HL-60 (cell line): ENCODE results near the gene SUFU.

ENCODE experiments used
- DNase-seq, 2 experiments: peaks; one replicate each; pipeline ENCODE4 v3.0.0-alpha.2; 2010 to 2020; ENCODE audit warnings: low read depth in 1 of 2, low spot score in 1 of 2
- H3K27ac ChIP-seq: fragments of 250-450 bp; sonication (Bioruptor Pico); replicated peaks from 2 replicates; pipeline ENCODE4 v1.5.1; 2020; ENCODE audit warnings: mild to moderate bottlenecking, moderate library complexity
- H3K27me3 ChIP-seq: fragments of 250-450 bp; sonication (Bioruptor Pico); 2 replicates; pipeline ENCODE4 v1.5.1; 2021; ENCODE audit warnings: mild to moderate bottlenecking, moderate library complexity; ENCODE audit not compliant: insufficient read depth, poor library complexity, severe bottlenecking
- H3K4me3 ChIP-seq: replicated peaks from 2 replicates; pipeline ENCODE4 v1.5.1; 2011; ENCODE audit warnings: mild to moderate bottlenecking, control low read depth, low read length; ENCODE audit not compliant: insufficient read depth
- GABPA ChIP-seq: IDR thresholded peaks from 2 replicates; pipeline ENCODE4 v1.6.1; 2012; ENCODE audit warnings: low read depth
- POLR2AphosphoS5 ChIP-seq: IDR thresholded peaks from 2 replicates; pipeline ENCODE4 v1.6.1; 2012; ENCODE audit warnings: low read depth
- SPI1 ChIP-seq: IDR thresholded peaks from 2 replicates; pipeline ENCODE4 v1.6.1; 2012; ENCODE audit warnings: low read depth, mild to moderate bottlenecking, borderline replicate concordance
- TF ChIP-seq, protein P1 (sequence below): IDR thresholded peaks from one replicate; pipeline ENCODE4 v1.5.1; 2011; ENCODE audit warnings: low read length, control low read depth, inconsistent platforms; ENCODE audit not compliant: insufficient read depth
- TF ChIP-seq, protein P2 (sequence below): IDR thresholded peaks from 2 replicates; pipeline ENCODE4 v1.6.1; 2012; ENCODE audit warnings: low read depth; ENCODE audit not compliant: insufficient replicate concordance

SUFU gene

DNA sequence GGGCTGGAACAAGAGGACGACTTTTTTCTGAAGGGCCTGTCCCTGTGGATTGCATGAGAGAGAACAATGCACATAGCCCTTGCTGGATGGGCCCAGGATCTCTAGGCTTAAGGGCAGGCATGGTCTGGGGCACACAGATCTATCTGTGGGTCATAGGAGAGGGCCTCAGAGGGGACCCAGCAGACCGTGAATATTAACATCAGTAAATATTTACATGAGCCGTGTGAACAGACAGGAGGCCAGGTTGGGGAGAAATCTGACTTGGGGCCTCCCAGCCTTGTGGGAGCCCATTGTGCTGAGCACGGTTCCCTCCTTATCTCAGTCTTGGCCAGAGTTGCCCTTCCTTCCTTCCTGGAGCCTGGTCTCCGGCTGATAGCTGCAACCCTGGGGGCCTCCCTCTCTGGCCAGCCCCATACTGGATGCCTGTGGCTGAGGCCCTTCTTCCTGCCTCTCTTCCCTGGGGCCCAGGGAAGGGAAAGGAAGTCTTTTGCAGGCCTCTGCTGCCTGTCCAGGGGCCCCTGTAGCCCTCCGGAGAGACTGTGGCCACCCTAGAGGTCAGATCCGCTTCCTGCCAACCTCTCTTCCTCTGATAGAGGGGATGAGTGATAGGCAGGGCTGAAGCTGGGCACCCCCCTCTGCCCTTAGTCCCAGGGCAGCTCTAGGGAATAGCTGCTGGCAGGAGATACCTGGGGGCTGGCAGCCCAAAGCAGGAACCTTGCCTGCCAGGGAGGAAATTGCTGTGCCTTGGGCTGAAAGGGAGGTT lies 96.0 kb downstream of the SUFU start:
- DNase-seq = peak; percentile 49 to 61
- peak overlapping the region; percentile 63 for H3K27ac ChIP-seq

DNA sequence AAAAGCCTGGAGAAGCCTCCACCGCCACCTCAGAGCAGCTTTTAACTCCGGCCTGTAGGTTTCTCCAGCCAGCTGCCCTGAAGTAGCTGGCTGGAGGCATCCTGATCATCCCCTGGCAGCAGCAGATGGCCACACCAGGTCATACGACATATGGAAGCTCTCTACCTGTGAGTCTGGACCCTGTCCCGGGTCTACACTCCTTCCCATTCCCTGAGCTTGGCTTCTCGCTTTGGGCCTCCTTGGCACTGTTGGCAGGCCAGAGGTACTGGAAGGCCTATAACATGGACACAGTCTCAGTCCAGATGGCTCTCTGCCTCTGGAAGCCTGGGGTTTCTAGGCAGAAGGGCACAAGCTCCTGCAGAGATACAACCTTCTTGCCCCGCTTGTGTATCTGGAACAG lies 97.0 kb downstream of the SUFU start:
- peak overlapping the region; percentile 63 for H3K27ac ChIP-seq
- no peaks in the 10 kb centered on the region for H3K27me3 ChIP-seq
- TF ChIP-seq, protein P1, sequence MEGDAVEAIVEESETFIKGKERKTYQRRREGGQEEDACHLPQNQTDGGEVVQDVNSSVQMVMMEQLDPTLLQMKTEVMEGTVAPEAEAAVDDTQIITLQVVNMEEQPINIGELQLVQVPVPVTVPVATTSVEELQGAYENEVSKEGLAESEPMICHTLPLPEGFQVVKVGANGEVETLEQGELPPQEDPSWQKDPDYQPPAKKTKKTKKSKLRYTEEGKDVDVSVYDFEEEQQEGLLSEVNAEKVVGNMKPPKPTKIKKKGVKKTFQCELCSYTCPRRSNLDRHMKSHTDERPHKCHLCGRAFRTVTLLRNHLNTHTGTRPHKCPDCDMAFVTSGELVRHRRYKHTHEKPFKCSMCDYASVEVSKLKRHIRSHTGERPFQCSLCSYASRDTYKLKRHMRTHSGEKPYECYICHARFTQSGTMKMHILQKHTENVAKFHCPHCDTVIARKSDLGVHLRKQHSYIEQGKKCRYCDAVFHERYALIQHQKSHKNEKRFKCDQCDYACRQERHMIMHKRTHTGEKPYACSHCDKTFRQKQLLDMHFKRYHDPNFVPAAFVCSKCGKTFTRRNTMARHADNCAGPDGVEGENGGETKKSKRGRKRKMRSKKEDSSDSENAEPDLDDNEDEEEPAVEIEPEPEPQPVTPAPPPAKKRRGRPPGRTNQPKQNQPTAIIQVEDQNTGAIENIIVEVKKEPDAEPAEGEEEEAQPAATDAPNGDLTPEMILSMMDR = no peak
- TF ChIP-seq, protein P2, sequence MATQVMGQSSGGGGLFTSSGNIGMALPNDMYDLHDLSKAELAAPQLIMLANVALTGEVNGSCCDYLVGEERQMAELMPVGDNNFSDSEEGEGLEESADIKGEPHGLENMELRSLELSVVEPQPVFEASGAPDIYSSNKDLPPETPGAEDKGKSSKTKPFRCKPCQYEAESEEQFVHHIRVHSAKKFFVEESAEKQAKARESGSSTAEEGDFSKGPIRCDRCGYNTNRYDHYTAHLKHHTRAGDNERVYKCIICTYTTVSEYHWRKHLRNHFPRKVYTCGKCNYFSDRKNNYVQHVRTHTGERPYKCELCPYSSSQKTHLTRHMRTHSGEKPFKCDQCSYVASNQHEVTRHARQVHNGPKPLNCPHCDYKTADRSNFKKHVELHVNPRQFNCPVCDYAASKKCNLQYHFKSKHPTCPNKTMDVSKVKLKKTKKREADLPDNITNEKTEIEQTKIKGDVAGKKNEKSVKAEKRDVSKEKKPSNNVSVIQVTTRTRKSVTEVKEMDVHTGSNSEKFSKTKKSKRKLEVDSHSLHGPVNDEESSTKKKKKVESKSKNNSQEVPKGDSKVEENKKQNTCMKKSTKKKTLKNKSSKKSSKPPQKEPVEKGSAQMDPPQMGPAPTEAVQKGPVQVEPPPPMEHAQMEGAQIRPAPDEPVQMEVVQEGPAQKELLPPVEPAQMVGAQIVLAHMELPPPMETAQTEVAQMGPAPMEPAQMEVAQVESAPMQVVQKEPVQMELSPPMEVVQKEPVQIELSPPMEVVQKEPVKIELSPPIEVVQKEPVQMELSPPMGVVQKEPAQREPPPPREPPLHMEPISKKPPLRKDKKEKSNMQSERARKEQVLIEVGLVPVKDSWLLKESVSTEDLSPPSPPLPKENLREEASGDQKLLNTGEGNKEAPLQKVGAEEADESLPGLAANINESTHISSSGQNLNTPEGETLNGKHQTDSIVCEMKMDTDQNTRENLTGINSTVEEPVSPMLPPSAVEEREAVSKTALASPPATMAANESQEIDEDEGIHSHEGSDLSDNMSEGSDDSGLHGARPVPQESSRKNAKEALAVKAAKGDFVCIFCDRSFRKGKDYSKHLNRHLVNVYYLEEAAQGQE = no peak
- TF ChIP-seq GABPA = no peak
- TF ChIP-seq SPI1 = no peak
- no peak for TF ChIP-seq POLR2AphosphoS5
- no peak overlapping the region for H3K4me3 ChIP-seq
- DNase-seq = no peak

More for the DNA sequence above, 96.0 kb downstream of the SUFU start:
- Histone ChIP-seq H3K4me3 (no peak overlapping the region), H3K27me3 (no peaks in the 10 kb centered on the region)
- TF ChIP-seq POLR2AphosphoS5 (no peak), GABPA (no peak)
- TF ChIP-seq, protein P2 = no peak

DNA sequence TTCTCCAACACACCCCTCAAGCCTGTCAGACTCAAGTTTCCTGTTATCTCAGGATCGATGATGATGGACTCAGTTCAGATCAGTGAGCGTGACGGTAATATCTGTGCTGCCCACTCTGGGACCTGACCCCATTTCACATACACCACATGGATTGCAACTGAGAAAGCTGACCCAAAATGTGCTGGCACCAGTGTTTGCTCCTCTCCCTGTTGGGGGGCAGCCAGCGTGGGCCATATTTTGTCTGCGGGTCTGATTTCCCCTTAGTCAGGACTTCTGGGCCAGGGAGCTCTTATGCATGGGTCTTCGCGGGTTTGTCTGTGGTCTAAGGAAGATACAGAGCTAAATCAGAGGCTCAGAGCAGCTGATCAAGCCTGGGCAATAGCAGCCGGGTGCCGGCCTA lies 97.9 kb downstream of the SUFU start:
- DNase-seq = no peak
- H3K27ac ChIP-seq = no peak overlapping the region
- H3K27me3 ChIP-seq = no peaks in the 10 kb centered on the region
- H3K4me3 ChIP-seq = no peak overlapping the region
- TF ChIP-seq GABPA (no peak), SPI1 (no peak), POLR2AphosphoS5 (no peak)
- TF ChIP-seq, protein P2 = no peak
- TF ChIP-seq, protein P1 = no peak
